Fibroblast of mammary gland (primary cell): ENCODE measurements around the gene COPG2.

Experiments
- DNase-seq: peaks from one replicate; pipeline ENCODE4 v3.0.0-alpha.2; 2010; ENCODE audit warnings: low read depth
- H3K4me3 ChIP-seq: 2 replicates; pipeline ENCODE4 v1.5.1; 2011; ENCODE audit warnings: low read depth, mild to moderate bottlenecking, low read length, moderate library complexity; ENCODE audit not compliant: control insufficient read depth
- TF ChIP-seq, protein P1 (sequence below): conservative IDR thresholded peaks from 2 replicates; pipeline ENCODE4 v1.5.1; 2011; ENCODE audit warnings: low read depth, low read length, inconsistent platforms; ENCODE audit not compliant: control insufficient read depth, insufficient read depth

Gene COPG2

GRCh38 chr7:130674456-130674855 is 5.9 kb upstream of the COPG2 start:
- TF ChIP-seq, protein P1, sequence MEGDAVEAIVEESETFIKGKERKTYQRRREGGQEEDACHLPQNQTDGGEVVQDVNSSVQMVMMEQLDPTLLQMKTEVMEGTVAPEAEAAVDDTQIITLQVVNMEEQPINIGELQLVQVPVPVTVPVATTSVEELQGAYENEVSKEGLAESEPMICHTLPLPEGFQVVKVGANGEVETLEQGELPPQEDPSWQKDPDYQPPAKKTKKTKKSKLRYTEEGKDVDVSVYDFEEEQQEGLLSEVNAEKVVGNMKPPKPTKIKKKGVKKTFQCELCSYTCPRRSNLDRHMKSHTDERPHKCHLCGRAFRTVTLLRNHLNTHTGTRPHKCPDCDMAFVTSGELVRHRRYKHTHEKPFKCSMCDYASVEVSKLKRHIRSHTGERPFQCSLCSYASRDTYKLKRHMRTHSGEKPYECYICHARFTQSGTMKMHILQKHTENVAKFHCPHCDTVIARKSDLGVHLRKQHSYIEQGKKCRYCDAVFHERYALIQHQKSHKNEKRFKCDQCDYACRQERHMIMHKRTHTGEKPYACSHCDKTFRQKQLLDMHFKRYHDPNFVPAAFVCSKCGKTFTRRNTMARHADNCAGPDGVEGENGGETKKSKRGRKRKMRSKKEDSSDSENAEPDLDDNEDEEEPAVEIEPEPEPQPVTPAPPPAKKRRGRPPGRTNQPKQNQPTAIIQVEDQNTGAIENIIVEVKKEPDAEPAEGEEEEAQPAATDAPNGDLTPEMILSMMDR, result no peak
- DNase-seq, result no peak
- no peak overlapping the region for H3K4me3 ChIP-seq

GRCh38 chr7:130673066-130673465 is 4.5 kb upstream of the COPG2 start:
- peak; percentile 65 for DNase-seq
- no peak overlapping the region for H3K4me3 ChIP-seq
- TF ChIP-seq, protein P1, result no peak

- DNase-seq, result no peak
- H3K4me3 ChIP-seq, result no peak overlapping the region
- TF ChIP-seq, protein P1, result no peak
These were observed 3.6 kb upstream of the COPG2 start for GRCh38 chr7:130672146-130672545.

DNA sequence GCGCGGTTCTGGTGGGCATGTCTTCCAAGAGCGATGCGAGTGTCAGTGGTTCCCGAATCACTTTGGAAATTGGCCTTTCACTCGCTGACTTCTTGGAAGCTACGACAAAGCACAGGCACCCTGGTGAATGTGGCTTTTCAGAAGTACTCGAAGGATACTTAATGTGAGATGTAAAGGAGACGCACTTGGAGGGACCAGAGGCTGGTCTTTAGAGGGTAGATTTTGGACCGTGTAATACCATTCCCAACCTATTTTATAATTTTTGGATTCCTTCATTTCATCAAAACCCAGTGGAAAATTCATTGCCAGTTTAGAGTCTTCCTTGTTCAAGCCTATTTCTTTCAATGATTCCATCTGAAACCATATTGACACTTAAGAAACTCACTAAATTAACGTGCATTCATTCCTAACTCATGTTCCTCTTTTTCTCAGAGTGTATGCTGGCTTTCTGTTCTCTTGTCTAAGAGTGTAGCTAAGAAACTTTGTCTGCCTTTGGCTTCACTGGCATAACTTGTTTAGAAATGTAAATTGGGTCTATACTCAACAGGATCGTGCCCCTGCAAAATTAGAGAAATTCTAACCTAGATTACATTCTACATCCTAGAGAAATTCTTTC is 645 bp upstream of the COPG2 start:
- DNase-seq, result no peak
- TF ChIP-seq, protein P1, result no peak
- peak overlapping the region; percentile 72 for H3K4me3 ChIP-seq

DNA sequence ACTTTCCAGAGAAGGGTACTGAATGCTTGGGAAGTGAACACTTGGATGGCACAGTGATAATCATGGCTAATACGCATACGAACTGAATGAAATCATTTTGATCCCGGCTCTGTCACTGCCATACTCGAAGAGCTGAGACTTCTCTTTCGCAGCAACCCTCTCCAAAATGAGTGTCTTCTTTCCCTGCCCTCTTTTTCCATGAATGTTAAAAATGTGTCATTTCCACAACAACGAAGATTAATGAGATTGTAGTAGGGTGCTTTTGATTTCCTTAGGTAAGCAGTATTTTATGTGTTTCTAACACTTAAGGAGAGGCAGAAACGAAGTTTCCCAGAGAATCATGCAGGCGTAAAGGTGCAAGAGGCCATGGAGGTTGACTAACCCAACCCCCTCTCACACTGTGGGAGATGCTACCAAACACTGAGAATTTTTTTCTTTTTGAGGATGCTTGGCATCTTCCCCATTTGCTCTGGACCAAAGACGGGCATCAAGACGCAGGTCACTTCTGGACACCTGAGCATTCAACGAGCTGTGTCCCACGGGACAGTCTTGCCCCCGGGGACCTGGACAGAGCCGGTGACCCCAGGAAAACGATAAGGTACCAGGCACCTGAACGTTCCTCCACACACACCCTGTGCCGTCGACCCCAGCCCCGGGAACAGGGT is 823 bp downstream of the COPG2 start:
- peak; percentile 7 for DNase-seq
- H3K4me3 ChIP-seq, result peak overlapping the region; percentile 76
- TF ChIP-seq, protein P1, result no peak

DNA sequence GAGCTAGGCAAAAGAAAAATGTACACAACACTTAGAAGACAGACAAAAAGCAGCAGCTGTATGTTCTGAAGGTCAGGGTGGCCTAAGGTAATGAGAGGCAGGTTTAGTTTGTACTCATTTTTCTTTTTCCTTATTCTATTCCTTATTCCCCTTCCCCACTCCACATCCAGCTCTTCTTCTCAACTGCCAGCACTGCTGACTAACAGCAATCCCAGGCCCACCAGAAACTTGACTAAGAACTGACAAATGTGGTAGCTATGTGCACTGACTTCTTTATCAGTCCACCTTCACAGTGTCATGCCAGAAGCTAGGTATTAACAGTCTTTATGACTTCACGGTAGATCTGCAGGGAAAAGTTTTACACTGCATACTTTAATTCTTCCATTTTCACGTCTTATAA is 6.1 kb downstream of the COPG2 start:
- no peak overlapping the region for H3K4me3 ChIP-seq
- no peak for DNase-seq
- TF ChIP-seq, protein P1, result no peak
